ENCODE results near the gene NTSR1. TPM values are rescaled to one million over a fixed set of nuclear protein-coding genes. Genes with fewer than 3 reads are reported as not detected.
A peak's percentile ranks its signal among the peaks of the same experiment; 100 is the strongest.

Gene NTSR1
- total and polyA plus RNA-seq, 2 of the 13 experiments (the other 11 are each of a cell fraction or from before 2014, with no cell fraction given), result 0.09 to 0.12 TPM

DNA sequence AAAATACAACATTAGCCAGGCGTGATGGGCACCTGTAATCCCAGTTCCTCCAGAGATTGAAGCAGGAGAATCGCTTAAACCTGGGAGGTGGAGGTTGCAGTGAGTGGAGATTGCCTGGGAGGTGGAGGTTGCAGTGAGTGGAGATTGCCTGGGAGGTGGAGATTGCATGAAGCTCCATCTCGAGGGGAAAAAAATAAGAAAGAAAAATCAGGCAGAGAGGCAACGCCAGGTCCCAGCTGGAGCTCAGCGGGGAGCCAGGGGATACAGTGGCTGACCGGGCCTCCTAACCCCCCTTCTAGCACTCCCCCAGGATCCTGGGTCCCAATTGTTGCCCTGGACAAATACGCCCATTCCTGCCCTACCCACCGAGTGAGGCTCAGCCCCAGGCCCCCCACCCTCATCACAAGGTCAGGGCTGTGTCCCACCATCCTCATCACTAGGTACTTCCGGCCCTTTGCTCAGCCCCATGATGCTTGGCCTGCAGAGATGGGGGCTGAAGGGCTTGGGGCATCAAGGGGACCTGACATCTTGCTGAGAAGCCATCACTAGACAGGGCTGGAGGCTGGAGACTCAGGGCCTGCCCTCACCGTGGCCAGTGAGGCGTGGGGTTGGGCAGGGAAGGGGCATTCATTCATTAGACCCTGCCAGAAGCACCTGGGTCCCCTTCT lies 97.9 kb downstream of the NTSR1 start (continued):
- TF ChIP-seq NCOA1 (CRISPR knock-in tag; IDR thresholded peaks at IDR 0.05) (peak; percentile 77), PRDM15 (CRISPR knock-in tag; IDR thresholded peaks at IDR 0.05) (no peak), KDM4B (CRISPR knock-in tag; IDR thresholded peaks at IDR 0.05) (no peak), HIVEP1 (CRISPR knock-in tag; IDR thresholded peaks at IDR 0.05) (peak; percentile 47; the same call in 1 of the 2 replicates), CCAR2 (optimal IDR thresholded peaks at IDR 0.05; ENCODE audit: low read depth, low read length) (no peak), SSRP1 (CRISPR knock-in tag; IDR thresholded peaks at IDR 0.05) (0 out of 2 replicates have a peak, but pooled peaks have one; percentile 11), ZNF230 (CRISPR knock-in tag; IDR thresholded peaks at IDR 0.05) (0 out of 2 replicates have a peak, but pooled peaks have one; percentile 5), ZXDC (CRISPR knock-in tag; IDR thresholded peaks at IDR 0.05) (0 out of 2 replicates have a peak, but pooled peaks have one; percentile 35), JUN (CRISPR knock-in tag; IDR thresholded peaks at IDR 0.05) (peak; percentile 10; the same call in 1 of the 2 replicates), ZFP1 (CRISPR knock-in tag; IDR thresholded peaks at IDR 0.05) (no peak), SKI (IDR thresholded peaks at IDR 0.05; ENCODE audit: partially characterized antibody) (no peak), THRA (CRISPR knock-in tag; IDR thresholded peaks at IDR 0.05; ENCODE audit: borderline replicate concordance) (no peak), SALL1 (CRISPR knock-in tag; IDR thresholded peaks at IDR 0.05) (no peak), ZNF263 (CRISPR knock-in tag; IDR thresholded peaks at IDR 0.05) (no peak), STAT5B (CRISPR knock-in tag; IDR thresholded peaks at IDR 0.05) (no peak), RELA (CRISPR knock-in tag; IDR thresholded peaks at IDR 0.05) (no peak), ZFYVE20 (CRISPR knock-in tag; IDR thresholded peaks at IDR 0.05; ENCODE audit: borderline replicate concordance, low read depth) (no peak), ZNF713 (CRISPR knock-in tag; IDR thresholded peaks at IDR 0.05) (no peak), NFIB (CRISPR knock-in tag; IDR thresholded peaks at IDR 0.05; ENCODE audit: borderline replicate concordance) (no peak), KLF15 (CRISPR knock-in tag; IDR thresholded peaks at IDR 0.05; ENCODE audit: borderline replicate concordance) (no peak), ZNF33B (CRISPR knock-in tag; IDR thresholded peaks at IDR 0.05) (peak; percentile 10; the same call in 1 of the 2 replicates), ZNF563 (CRISPR knock-in tag; IDR thresholded peaks at IDR 0.05) (peak; percentile 5; the same call in 1 of the 2 replicates), ZNF780A (CRISPR knock-in tag; IDR thresholded peaks at IDR 0.05) (0 out of 2 replicates have a peak, but pooled peaks have one; percentile 52), NFE2L1 (CRISPR knock-in tag; IDR thresholded peaks at IDR 0.05; ENCODE audit: borderline replicate concordance) (no peak)
